SK-N-MC (cell line): ENCODE data around the gene PTH2R.
"Not testable (repeated sequence)": the region's sequence is repeated elsewhere in the genome, so short reads cannot be mapped to it uniquely, and the experiment has no call there.

Experiments
- DNase-seq: peaks from one replicate; pipeline ENCODE4 v3.0.0-alpha.2; 2011; ENCODE audit warnings: low read depth, low spot score
- H3K27ac ChIP-seq: fragments of 200-600 bp; sonication (generic); 2 replicates; pipeline ENCODE4 v1.5.1; 2016; ENCODE audit warnings: mixed run types
- H3K36me3 ChIP-seq: fragments of 200-600 bp; sonication (generic); 2 replicates; pipeline ENCODE4 v1.6.1; 2017; ENCODE audit warnings: antibody characterized with exemption, low read length, mixed read lengths; ENCODE audit not compliant: insufficient read depth
- H3K4me3 ChIP-seq: fragments of 200-600 bp; sonication (generic); 2 replicates; pipeline ENCODE4 v1.5.1; 2016
- H3K9ac ChIP-seq: fragments of 200-600 bp; sonication (generic); 2 replicates; pipeline ENCODE4 v1.8.0; 2017; ENCODE audit warnings: mixed run types, mixed read lengths; ENCODE audit not compliant: insufficient read length
- H3K9me3 ChIP-seq: fragments of 200-600 bp; sonication (generic); 2 replicates; pipeline ENCODE4 v1.6.1; 2017; ENCODE audit warnings: low read depth, mild to moderate bottlenecking, antibody characterized with exemption, low read length, moderate library complexity, mixed read lengths
- EZH2 ChIP-seq: fragments of 200-600 bp; sonication (generic); IDR thresholded peaks from one replicate; pipeline ENCODE4 v1.6.1; 2017; ENCODE audit warnings: antibody characterized with exemption
- FOXP2 ChIP-seq: optimal IDR thresholded peaks from 2 replicates; pipeline ENCODE3; 2011; ENCODE audit warnings: mild to moderate bottlenecking, moderate library complexity; ENCODE audit not compliant: insufficient read depth; ENCODE audit errors: extremely low read length, control extremely low read depth
- POLR2AphosphoS5 ChIP-seq: IDR thresholded peaks from 2 replicates; pipeline ENCODE4 v1.6.1; 2012; ENCODE audit warnings: mild to moderate bottlenecking, low read depth, low read length, borderline replicate concordance

Gene PTH2R

DNA sequence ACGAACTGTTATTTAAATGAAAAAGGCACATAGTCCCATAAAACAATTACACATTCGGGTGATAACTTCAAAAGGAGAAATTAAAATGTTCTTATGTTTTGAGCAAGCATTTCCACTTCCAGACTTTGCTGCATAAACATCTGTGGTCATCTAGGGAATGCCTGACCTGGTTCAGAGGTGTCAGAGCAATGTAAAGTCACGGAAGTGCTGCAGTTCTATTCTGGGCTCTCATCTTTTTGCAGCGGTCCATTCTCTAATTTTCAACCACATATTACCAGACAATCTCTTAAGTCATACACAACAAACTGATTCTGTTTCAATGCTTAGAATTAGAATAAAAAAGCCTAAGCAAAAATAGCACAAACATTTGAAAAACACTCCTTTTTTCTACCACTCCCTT, 22.0 kb upstream of the PTH2R start:
- Histone ChIP-seq H3K36me3 (no peaks in the 10 kb centered on the region), H3K9me3 (no peaks in the 10 kb centered on the region), H3K9ac (no peak overlapping the region), H3K4me3 (no peak overlapping the region), H3K27ac (no peak overlapping the region)
- DNase-seq: no peak
- TF ChIP-seq EZH2: no peak
- no peak for TF ChIP-seq FOXP2
- no peak for TF ChIP-seq POLR2AphosphoS5

DNA sequence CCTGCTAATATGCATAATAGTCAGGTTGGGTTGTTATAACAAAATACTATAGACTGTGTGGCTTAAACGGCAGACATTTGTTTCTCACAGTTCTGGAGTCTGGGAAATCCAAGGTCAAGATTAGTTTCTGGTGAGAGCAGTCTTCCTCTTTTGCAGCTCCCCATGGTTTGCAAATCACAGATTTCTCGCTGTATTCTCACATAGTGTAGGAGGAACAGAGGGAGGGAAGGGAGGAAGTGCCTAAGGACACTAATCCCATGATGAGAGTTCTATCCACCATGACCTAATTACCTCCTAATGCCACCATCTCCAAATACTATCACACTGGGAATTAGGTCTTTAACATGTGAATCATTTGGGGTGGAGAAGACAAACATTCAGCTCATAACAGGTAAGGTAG, 20.1 kb upstream of the PTH2R start:
- TF ChIP-seq EZH2: no peak
- no peak for TF ChIP-seq POLR2AphosphoS5
- TF ChIP-seq FOXP2: no peak
- Histone ChIP-seq H3K4me3 (no peak overlapping the region), H3K9me3 (no peaks in the 10 kb centered on the region), H3K36me3 (no peaks in the 10 kb centered on the region), H3K27ac (no peak overlapping the region), H3K9ac (no peak overlapping the region)
- DNase-seq: no peak

DNA sequence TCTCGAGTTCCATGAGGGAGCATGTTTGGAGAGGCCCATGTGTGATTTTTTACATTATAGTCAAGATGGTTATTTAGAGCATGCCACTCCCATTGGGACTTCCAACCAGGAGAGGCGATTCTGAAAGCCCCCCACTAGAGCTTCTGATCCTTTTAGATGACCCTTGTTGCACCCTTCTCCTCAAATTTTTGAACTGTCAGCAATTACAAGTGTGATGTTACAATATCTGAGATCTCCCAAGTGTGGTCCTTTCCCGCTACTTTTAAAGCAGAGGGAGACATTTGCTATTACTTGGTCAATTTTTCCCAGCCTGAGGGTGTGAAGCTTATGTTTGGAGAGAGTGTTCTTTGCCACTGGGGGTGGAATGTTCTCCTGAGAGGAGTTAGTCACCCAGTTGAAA, 16.7 kb upstream of the PTH2R start:
- Histone ChIP-seq H3K27ac (no peak overlapping the region), H3K9ac (no peak overlapping the region), H3K36me3 (no peaks in the 10 kb centered on the region), H3K9me3 (peaks cover 3% of the 10 kb centered on the region; the same call in 1 of the 2 replicates), H3K4me3 (no peak overlapping the region)
- no peak for TF ChIP-seq EZH2
- no peak for TF ChIP-seq FOXP2
- TF ChIP-seq POLR2AphosphoS5: no peak
- DNase-seq: no peak

DNA sequence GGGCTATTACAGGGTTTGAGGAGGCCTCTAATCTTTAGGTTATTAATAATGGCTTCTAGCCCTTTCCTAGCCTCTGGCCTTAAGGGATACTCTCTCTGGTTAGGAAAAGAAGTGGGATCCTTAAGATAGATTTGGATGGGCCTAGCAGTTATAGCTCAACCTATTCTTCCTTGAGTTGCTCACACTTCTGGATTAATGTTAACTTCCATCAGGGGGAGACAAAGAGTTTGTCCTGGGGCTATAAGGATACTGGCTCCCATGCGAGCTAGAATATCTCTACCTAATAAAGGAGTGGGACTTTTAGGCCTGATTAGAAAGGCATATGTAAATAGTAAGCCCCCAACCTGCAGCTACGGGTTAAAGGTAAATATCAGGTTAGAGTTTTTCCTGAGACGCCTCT, 14.3 kb upstream of the PTH2R start:
- H3K36me3 ChIP-seq: no peaks in the 10 kb centered on the region
- no peak overlapping the region for H3K4me3 ChIP-seq
- no peak for DNase-seq
- TF ChIP-seq FOXP2 (no peak), POLR2AphosphoS5 (no peak), EZH2 (no peak)
- peaks cover 3% of the 10 kb centered on the region; the same call in 1 of the 2 replicates for H3K9me3 ChIP-seq
- no peak overlapping the region for H3K9ac ChIP-seq
- no peak overlapping the region for H3K27ac ChIP-seq

DNA sequence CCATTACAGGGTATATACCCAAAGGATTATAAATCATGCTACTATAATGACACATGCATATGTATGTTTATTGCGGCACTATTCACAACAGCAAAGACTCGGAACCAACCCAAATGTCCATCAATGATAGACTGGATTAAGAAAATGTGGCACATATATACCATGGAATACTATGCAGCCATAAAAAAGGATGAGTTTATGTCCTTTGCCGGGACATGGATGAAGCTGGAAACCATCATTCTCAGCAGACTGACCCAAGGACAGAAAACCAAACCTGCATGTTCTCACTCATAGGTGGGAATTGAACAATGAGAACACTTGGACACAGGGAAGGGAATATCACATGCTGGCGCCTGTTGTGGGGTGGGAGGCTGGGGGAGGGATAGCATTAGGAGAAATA, 9.8 kb upstream of the PTH2R start:
- DNase-seq, H3K9ac ChIP-seq, H3K9me3 ChIP-seq, H3K36me3 ChIP-seq, H3K27ac ChIP-seq, H3K4me3 ChIP-seq: not testable (repeated sequence)

DNA sequence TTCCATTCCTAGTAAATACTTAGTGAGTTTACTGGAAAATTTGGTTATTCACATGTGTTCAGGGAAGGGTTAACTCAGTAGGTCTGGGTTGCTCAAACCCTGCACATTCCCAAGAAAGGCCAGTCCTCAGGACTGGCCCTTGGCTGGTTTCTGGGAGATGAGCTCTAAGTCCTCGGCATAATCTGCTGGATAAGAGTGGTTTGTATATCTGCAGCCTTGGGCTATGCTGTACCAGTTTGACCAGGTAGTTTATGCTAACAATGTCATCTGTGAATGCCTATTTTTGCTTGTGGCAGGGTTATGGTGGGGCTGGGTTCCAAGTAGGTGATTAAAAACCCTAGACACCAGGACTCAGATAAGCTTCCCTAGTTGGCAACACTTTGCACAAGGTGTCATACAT, 7.4 kb upstream of the PTH2R start:
- DNase-seq: no peak
- no peaks in the 10 kb centered on the region for H3K36me3 ChIP-seq
- peaks cover 2% of the 10 kb centered on the region; the same call in 1 of the 2 replicates for H3K9me3 ChIP-seq
- H3K4me3 ChIP-seq: no peak overlapping the region
- H3K9ac ChIP-seq: no peak overlapping the region
- no peak overlapping the region for H3K27ac ChIP-seq
- TF ChIP-seq POLR2AphosphoS5 (no peak), EZH2 (no peak), FOXP2 (no peak)

DNA sequence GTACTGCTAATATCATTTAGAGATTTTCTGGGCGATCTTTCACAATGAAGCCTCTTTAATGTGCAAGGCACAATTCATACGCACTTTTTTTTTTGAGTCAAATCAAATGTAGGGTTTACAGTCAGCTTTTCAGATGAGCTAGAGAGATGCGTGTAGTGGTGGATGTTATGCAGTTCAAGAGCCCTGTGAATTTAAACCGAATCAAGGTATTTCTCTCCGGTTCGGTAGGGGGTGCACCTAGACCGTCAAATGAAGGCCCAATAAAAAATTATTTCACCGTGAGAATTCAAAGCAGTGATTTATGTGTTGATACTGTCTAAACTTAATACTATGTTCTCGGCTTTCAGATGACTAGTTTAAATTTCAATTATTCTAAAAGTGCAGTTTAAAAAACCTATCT, 1.1 kb downstream of the PTH2R start:
- H3K9me3 ChIP-seq: no peaks in the 10 kb centered on the region
- no peak overlapping the region for H3K27ac ChIP-seq
- no peak overlapping the region for H3K4me3 ChIP-seq
- TF ChIP-seq FOXP2 (no peak), EZH2 (no peak), POLR2AphosphoS5 (no peak)
- H3K9ac ChIP-seq: no peak overlapping the region
- no peak for DNase-seq
- H3K36me3 ChIP-seq: no peaks in the 10 kb centered on the region

DNA sequence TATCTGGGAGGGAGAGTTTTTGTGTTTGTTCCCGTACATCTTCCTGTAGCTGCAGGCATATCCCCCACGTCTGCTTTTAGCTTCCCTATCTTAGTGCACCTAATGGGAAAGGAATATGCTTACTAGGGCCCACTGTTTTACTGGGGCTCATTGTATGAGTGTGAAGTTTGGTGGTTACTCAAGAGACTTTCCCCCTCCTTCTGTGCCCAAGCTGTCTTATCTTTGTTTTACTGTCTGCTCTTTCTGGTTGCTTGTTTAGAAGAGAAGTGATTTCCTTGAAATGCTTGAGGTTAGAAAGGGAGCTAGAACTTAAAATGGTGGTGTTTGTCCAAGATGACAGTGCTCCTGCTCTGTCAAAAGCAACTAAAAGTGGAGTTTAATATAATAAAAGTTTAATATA, 7.3 kb downstream of the PTH2R start:
- Histone ChIP-seq H3K9ac (no peak overlapping the region), H3K27ac (no peak overlapping the region), H3K9me3 (no peaks in the 10 kb centered on the region), H3K36me3 (no peaks in the 10 kb centered on the region), H3K4me3 (no peak overlapping the region)
- no peak for DNase-seq
- TF ChIP-seq POLR2AphosphoS5 (no peak), EZH2 (no peak), FOXP2 (no peak)

DNA sequence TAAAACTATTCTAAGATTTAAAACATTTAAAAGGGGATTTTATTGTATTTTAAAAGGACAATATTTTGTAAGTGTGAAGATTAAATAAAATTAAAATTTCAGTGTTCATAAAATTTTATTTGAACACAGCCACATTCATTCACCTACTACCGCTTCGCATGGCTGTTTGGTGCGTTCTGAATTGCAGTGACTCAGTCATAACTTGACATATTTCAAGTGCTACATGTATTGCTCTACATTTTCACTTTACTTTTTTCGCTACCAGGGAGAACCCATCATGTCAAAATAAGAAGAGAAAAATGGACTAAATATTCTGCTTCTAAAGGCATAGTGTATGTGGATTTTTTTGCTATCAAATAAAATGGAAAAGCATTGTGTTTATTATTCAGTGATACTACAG, 8.7 kb downstream of the PTH2R start:
- DNase-seq: no peak
- H3K9me3 ChIP-seq: no peaks in the 10 kb centered on the region
- TF ChIP-seq FOXP2 (no peak), EZH2 (no peak), POLR2AphosphoS5 (no peak)
- no peaks in the 10 kb centered on the region for H3K36me3 ChIP-seq
- no peak overlapping the region for H3K27ac ChIP-seq
- H3K9ac ChIP-seq: no peak overlapping the region
- no peak overlapping the region for H3K4me3 ChIP-seq
